ENCODE measurements around the gene MAB21L3. TPM values are rescaled to one million over a fixed set of nuclear protein-coding genes. Genes with fewer than 3 reads are reported as not detected.

The MAB21L3 gene
- total RNA-seq, 1 donor from 2014 or later: 0.20 TPM

DNA sequence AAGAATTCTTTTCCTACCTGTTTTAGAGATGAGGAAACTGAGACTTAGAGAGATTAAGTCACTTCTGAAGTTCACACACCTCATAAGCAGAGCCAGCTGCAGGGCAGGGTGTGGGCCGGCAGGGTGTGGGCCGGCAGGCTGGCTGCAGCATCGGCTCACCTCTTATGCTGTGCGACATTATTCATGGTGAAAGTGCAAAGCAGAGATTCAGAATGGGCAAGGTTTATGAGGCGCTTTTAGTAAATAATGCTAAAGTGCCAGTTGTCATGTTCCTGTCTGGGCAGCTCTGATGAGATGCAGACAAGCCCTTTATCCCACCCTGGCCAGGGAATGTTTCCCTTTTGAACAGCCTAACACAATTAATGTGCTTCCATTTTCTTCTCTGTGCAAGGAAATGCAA lies 14.6 kb downstream of the MAB21L3 start:
- Mint-ChIP-seq H3K4me1 (ENCODE audit: low read depth) (peaks cover 13% of the 10 kb centered on the region), H3K4me3 (ENCODE audit: unreplicated experiment) (no peak overlapping the region), H3K27ac (ENCODE audit: unreplicated experiment) (no peak overlapping the region), H3K9me3 (ENCODE audit: low read depth) (no peaks in the 10 kb centered on the region), H3K36me3 (ENCODE audit: low read depth) (peaks cover 9% of the 10 kb centered on the region), H3K27me3 (ENCODE audit: low read depth) (peaks cover 11% of the 10 kb centered on the region)
- TF ChIP-seq, protein P1, sequence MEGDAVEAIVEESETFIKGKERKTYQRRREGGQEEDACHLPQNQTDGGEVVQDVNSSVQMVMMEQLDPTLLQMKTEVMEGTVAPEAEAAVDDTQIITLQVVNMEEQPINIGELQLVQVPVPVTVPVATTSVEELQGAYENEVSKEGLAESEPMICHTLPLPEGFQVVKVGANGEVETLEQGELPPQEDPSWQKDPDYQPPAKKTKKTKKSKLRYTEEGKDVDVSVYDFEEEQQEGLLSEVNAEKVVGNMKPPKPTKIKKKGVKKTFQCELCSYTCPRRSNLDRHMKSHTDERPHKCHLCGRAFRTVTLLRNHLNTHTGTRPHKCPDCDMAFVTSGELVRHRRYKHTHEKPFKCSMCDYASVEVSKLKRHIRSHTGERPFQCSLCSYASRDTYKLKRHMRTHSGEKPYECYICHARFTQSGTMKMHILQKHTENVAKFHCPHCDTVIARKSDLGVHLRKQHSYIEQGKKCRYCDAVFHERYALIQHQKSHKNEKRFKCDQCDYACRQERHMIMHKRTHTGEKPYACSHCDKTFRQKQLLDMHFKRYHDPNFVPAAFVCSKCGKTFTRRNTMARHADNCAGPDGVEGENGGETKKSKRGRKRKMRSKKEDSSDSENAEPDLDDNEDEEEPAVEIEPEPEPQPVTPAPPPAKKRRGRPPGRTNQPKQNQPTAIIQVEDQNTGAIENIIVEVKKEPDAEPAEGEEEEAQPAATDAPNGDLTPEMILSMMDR (IDR thresholded peaks at IDR 0.05): no peak
- no peak for DNase-seq (ENCODE audit: low spot score)

DNA sequence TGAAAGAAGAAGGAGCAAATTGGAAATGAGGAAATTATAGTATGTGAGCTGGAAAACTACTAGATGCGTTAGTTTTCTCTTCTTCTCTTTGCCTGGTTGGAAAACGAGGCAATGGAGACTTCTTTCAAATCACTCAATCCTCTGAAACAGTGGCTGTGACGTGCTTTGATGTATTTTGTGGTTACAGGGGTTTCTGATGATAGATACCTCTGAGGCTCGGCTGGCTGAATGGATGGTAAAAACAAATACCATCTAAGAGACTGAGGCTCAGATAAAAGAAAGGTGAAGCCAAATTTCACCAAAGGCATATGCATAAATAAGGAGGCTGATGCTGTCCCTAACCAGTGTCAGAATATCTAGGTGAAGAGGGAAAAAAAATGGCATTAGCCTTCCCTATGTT lies 15.1 kb downstream of the MAB21L3 start:
- no peak overlapping the region for H3K4me3 Mint-ChIP-seq (ENCODE audit: unreplicated experiment)
- peaks cover 11% of the 10 kb centered on the region for H3K27me3 Mint-ChIP-seq (ENCODE audit: low read depth)
- peaks cover 9% of the 10 kb centered on the region for H3K36me3 Mint-ChIP-seq (ENCODE audit: low read depth)
- peaks cover 13% of the 10 kb centered on the region for H3K4me1 Mint-ChIP-seq (ENCODE audit: low read depth)
- TF ChIP-seq, protein P1 (IDR thresholded peaks at IDR 0.05): no peak
- H3K27ac Mint-ChIP-seq (ENCODE audit: unreplicated experiment): no peak overlapping the region
- DNase-seq (ENCODE audit: low spot score): no peak
- no peaks in the 10 kb centered on the region for H3K9me3 Mint-ChIP-seq (ENCODE audit: low read depth)

DNA sequence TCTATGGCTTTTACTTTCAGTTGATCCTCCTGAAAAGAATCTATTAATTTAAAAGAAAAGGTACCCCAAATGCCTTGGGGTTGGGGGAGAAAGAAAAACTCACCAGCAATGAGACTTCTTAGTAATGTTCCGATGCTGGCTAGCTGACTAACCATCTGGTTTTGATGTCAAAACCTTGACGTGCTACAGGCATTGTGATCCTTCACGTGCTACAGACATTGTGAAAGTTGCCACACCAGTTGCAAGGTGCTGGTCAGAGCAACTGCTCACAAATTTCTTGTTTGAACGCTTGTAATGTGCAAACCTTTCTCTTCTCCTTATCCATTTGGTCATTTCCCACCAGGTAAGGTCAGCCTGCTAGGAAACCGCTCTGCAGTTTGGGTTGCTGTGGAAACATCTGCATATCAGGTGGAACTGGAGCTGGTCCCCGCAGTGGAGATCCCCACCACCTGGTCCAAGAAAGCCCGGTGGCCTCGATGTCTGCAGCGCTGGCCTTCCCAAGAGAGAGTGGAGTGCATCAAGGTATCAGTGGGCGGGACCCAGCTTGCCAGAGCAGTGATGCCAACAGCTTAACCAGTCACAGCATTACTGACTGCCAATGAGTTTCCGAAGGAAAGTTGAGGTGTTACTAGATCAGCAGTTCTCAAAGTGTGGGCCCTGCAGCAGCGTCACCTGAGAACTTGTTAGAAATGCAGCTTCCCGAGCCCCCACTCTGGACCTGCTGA lies 16.1 kb downstream of the MAB21L3 start:
- TF ChIP-seq, protein P1 (IDR thresholded peaks at IDR 0.05): no peak
- H3K27me3 Mint-ChIP-seq (ENCODE audit: low read depth): peaks cover 11% of the 10 kb centered on the region
- H3K36me3 Mint-ChIP-seq (ENCODE audit: low read depth): peaks cover 9% of the 10 kb centered on the region
- H3K4me3 Mint-ChIP-seq (ENCODE audit: unreplicated experiment): no peak overlapping the region
- DNase-seq (ENCODE audit: low spot score): no peak
- H3K27ac Mint-ChIP-seq (ENCODE audit: unreplicated experiment): no peak overlapping the region
- H3K9me3 Mint-ChIP-seq (ENCODE audit: low read depth): no peaks in the 10 kb centered on the region
- H3K4me1 Mint-ChIP-seq (ENCODE audit: low read depth): peaks cover 13% of the 10 kb centered on the region

DNA sequence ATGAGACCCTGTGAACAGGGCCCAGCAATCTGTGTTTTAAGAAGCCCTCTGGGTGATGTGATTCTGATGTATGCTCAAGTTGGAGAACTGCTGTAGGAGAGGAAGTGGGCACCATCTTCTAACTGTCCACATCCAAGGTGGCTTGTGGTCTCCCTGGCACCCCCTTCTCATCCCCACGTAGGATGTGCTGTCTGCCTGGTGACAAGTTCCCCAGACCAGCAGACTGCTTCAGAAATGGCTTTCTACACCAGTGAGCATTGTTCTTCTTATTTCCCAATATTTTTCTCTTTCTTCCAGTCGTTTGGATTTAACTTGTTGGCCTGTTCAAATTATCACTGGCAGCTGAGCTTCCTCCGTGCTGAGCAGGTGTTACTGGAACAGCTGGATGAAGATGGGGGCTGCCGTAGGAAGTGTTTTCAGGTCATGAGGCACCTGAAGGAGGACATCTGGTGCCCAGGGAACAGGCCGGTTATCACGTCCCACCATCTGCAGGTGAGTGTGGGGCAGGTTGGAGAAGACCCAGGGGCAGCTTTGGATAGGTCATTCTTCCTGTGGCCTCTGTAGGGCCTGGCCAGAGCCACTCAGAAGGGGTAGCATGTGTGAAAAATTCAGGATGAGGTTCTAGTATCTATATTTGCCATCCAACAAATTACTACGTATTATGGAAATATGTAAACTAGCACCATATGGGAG lies 16.8 kb downstream of the MAB21L3 start:
- no peak overlapping the region for H3K27ac Mint-ChIP-seq (ENCODE audit: unreplicated experiment)
- H3K4me3 Mint-ChIP-seq (ENCODE audit: unreplicated experiment): no peak overlapping the region
- no peak for DNase-seq (ENCODE audit: low spot score)
- no peaks in the 10 kb centered on the region for H3K9me3 Mint-ChIP-seq (ENCODE audit: low read depth)
- H3K4me1 Mint-ChIP-seq (ENCODE audit: low read depth): peaks cover 6% of the 10 kb centered on the region
- H3K27me3 Mint-ChIP-seq (ENCODE audit: low read depth): peaks cover 11% of the 10 kb centered on the region
- peaks cover 9% of the 10 kb centered on the region for H3K36me3 Mint-ChIP-seq (ENCODE audit: low read depth)
- TF ChIP-seq, protein P1 (IDR thresholded peaks at IDR 0.05): no peak

DNA sequence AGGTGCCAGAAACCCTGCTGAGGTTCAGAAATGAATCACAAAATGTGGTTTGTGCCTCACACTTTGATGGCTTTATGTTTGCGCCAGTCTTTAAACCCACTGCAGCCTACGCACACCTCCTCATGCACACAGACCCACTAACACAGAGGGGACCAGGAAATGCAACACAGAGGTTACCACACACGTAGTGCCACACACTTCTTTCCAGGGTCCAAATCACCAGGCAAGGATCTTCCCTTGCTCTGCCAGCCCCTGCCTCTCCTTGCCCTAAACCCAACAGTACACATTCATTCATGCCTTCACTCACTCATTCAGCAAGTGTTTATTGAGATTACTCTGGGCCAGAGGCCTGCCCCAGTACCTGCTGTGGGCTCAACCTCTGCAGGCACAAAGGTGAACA lies 17.5 kb downstream of the MAB21L3 start:
- H3K36me3 Mint-ChIP-seq (ENCODE audit: low read depth): peaks cover 9% of the 10 kb centered on the region
- H3K9me3 Mint-ChIP-seq (ENCODE audit: low read depth): no peaks in the 10 kb centered on the region
- no peak overlapping the region for H3K27ac Mint-ChIP-seq (ENCODE audit: unreplicated experiment)
- H3K4me1 Mint-ChIP-seq (ENCODE audit: low read depth): no peaks in the 10 kb centered on the region
- TF ChIP-seq, protein P1 (IDR thresholded peaks at IDR 0.05): no peak
- H3K4me3 Mint-ChIP-seq (ENCODE audit: unreplicated experiment): no peak overlapping the region
- peaks cover 11% of the 10 kb centered on the region for H3K27me3 Mint-ChIP-seq (ENCODE audit: low read depth)
- DNase-seq (ENCODE audit: low spot score): no peak
